Measurements from ENCODE around the gene PLXNA4. TPM values are rescaled to one million over a fixed set of nuclear protein-coding genes. Genes with fewer than 3 reads are reported as not detected.

PLXNA4 gene
- total RNA-seq, 1 donor from 2014 or later = 3.3 TPM

DNA sequence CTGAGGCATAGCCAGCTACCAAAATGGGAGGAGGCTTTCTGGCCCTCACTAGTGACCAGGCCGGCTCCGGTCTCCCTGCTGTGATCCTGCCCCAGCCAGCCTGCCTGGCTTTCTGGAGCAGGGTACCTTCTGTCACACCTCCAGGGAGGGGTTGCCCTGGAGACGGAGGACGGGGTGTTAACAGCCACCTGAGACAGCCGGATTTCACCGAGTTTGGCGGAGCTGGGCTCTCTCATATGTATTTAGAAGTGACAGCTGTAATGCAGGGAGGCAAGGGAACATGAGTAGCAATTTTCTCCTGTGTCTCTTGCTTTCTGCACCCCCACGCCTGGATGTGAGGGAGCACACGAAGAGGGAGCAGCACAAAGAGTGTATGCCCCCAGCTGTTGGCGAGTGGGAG lies 473.3 kb downstream of the PLXNA4 start:
- Mint-ChIP-seq H3K27ac (ENCODE audit: unreplicated experiment) (no peak overlapping the region), H3K27me3 (ENCODE audit: low read depth, unreplicated experiment) (peaks cover 40% of the 10 kb centered on the region), H3K36me3 (ENCODE audit: low read depth, unreplicated experiment) (peaks cover 2% of the 10 kb centered on the region), H3K9me3 (ENCODE audit: unreplicated experiment) (no peaks in the 10 kb centered on the region), H3K4me1 (ENCODE audit: low read depth, unreplicated experiment) (no peaks in the 10 kb centered on the region), H3K4me3 (ENCODE audit: unreplicated experiment) (no peak overlapping the region)
- TF ChIP-seq, protein P1, sequence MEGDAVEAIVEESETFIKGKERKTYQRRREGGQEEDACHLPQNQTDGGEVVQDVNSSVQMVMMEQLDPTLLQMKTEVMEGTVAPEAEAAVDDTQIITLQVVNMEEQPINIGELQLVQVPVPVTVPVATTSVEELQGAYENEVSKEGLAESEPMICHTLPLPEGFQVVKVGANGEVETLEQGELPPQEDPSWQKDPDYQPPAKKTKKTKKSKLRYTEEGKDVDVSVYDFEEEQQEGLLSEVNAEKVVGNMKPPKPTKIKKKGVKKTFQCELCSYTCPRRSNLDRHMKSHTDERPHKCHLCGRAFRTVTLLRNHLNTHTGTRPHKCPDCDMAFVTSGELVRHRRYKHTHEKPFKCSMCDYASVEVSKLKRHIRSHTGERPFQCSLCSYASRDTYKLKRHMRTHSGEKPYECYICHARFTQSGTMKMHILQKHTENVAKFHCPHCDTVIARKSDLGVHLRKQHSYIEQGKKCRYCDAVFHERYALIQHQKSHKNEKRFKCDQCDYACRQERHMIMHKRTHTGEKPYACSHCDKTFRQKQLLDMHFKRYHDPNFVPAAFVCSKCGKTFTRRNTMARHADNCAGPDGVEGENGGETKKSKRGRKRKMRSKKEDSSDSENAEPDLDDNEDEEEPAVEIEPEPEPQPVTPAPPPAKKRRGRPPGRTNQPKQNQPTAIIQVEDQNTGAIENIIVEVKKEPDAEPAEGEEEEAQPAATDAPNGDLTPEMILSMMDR (IDR thresholded peaks at IDR 0.05; ENCODE audit: insufficient read depth, low read depth, low read length) = no peak
- TF ChIP-seq EZH2 (IDR thresholded peaks at IDR 0.05; ENCODE audit: insufficient read depth, low read length) = no peak
- no peaks in the 10 kb centered on the region for H3K36me3 ChIP-seq (ENCODE audit: insufficient read depth, low read length)
- H3K4me3 ChIP-seq (ENCODE audit: insufficient read depth, low read depth, low read length) = no peak overlapping the region
- H3K27ac ChIP-seq (ENCODE audit: low read depth, low read length) = no peak overlapping the region
- no peak overlapping the region for H3K9ac ChIP-seq (ENCODE audit: low read length)
- peaks cover 7% of the 10 kb centered on the region for H3K27me3 ChIP-seq (ENCODE audit: insufficient read depth, low read length)
- no peak overlapping the region for H3K4me2 ChIP-seq (ENCODE audit: low read length)
- H3K9me3 ChIP-seq (ENCODE audit: insufficient read depth, low read depth, low read length) = no peaks in the 10 kb centered on the region
- DNase-seq (ENCODE audit: low read depth) (no peak), FAIRE-seq (no peak)
- no peaks in the 10 kb centered on the region for H3K4me1 ChIP-seq (ENCODE audit: insufficient read depth, low read length)
- no peaks in the 10 kb centered on the region for H3K79me2 ChIP-seq (ENCODE audit: insufficient read depth, low read length)
- H4K20me1 ChIP-seq (ENCODE audit: insufficient read depth, low read length) = no peaks in the 10 kb centered on the region
- no peak overlapping the region for H2AFZ ChIP-seq (ENCODE audit: low read depth, low read length)

DNA sequence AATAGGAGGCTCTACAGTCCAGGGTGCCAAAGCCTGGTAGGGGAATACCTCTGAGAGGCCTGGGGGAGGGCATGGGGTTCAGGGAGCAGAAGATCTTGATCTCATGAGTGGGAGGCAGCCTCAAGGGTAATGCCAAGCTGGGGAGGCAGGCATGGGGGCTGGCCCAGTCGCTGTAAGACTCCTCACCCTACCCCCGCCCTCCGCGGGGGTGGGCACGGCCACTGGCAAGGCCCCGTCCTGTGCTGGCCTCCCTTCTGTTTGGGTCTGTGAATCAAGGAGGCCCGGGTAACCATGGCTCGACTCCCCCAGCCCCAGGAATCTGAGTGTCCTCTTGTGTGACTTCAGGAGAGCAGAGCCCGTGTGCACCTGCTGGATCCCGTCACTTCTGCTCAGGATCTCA lies 473.9 kb downstream of the PLXNA4 start:
- no peaks in the 10 kb centered on the region for H3K79me2 ChIP-seq (ENCODE audit: insufficient read depth, low read length)
- Mint-ChIP-seq H3K4me3 (ENCODE audit: unreplicated experiment) (no peak overlapping the region), H3K36me3 (ENCODE audit: low read depth, unreplicated experiment) (peaks cover 2% of the 10 kb centered on the region), H3K27ac (ENCODE audit: unreplicated experiment) (no peak overlapping the region), H3K27me3 (ENCODE audit: low read depth, unreplicated experiment) (peaks cover 43% of the 10 kb centered on the region), H3K4me1 (ENCODE audit: low read depth, unreplicated experiment) (no peaks in the 10 kb centered on the region), H3K9me3 (ENCODE audit: unreplicated experiment) (no peaks in the 10 kb centered on the region)
- no peaks in the 10 kb centered on the region for H3K9me3 ChIP-seq (ENCODE audit: insufficient read depth, low read depth, low read length)
- H3K36me3 ChIP-seq (ENCODE audit: insufficient read depth, low read length) = no peaks in the 10 kb centered on the region
- H2AFZ ChIP-seq (ENCODE audit: low read depth, low read length) = no peak overlapping the region
- TF ChIP-seq, protein P1 (IDR thresholded peaks at IDR 0.05; ENCODE audit: insufficient read depth, low read depth, low read length) = no peak
- no peak for TF ChIP-seq EZH2 (IDR thresholded peaks at IDR 0.05; ENCODE audit: insufficient read depth, low read length)
- DNase-seq (ENCODE audit: low read depth) = no peak
- FAIRE-seq = no peak
- no peaks in the 10 kb centered on the region for H4K20me1 ChIP-seq (ENCODE audit: insufficient read depth, low read length)
- no peaks in the 10 kb centered on the region for H3K4me1 ChIP-seq (ENCODE audit: insufficient read depth, low read length)
- no peak overlapping the region for H3K9ac ChIP-seq (ENCODE audit: low read length)
- H3K4me3 ChIP-seq (ENCODE audit: insufficient read depth, low read depth, low read length) = no peak overlapping the region
- H3K27ac ChIP-seq (ENCODE audit: low read depth, low read length) = no peak overlapping the region
- H3K27me3 ChIP-seq (ENCODE audit: insufficient read depth, low read length) = peaks cover 7% of the 10 kb centered on the region
- no peak overlapping the region for H3K4me2 ChIP-seq (ENCODE audit: low read length)

DNA sequence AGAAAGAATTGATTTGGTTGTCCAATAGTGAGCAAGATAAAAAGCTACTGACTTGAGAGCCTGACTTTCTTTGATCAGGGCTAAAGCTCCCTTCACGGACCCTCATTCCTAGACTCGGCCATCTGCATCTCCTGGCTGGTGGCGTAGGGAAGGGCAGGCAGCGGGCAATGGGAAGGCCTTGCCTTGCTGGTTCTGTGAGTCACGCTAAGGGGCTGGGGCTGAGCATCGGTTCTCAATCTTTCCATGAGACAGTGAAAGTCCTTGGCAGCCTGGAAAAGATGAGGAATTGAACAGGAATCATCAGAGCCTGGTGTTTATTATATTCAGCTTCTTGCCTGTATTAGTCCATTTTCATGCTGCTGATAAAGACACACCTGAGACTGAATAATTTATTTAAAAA lies 475.3 kb downstream of the PLXNA4 start:
- peaks cover 2% of the 10 kb centered on the region for H3K36me3 Mint-ChIP-seq (ENCODE audit: low read depth, unreplicated experiment)
- TF ChIP-seq, protein P1 (IDR thresholded peaks at IDR 0.05; ENCODE audit: insufficient read depth, low read depth, low read length) = no peak
- no peak for TF ChIP-seq EZH2 (IDR thresholded peaks at IDR 0.05; ENCODE audit: insufficient read depth, low read length)
- no peak for DNase-seq (ENCODE audit: low read depth)

More for the DNA sequence above, 475.3 kb downstream of the PLXNA4 start:
- no peak overlapping the region for H3K4me2 ChIP-seq (ENCODE audit: low read length)
- H3K79me2 ChIP-seq (ENCODE audit: insufficient read depth, low read length) = no peaks in the 10 kb centered on the region
- no peaks in the 10 kb centered on the region for H3K9me3 Mint-ChIP-seq (ENCODE audit: unreplicated experiment)
- H3K4me3 ChIP-seq (ENCODE audit: insufficient read depth, low read depth, low read length) = no peak overlapping the region
- no peak overlapping the region for H3K27ac Mint-ChIP-seq (ENCODE audit: unreplicated experiment)
- H3K27me3 ChIP-seq (ENCODE audit: insufficient read depth, low read length) = peaks cover 7% of the 10 kb centered on the region
- H3K9me3 ChIP-seq (ENCODE audit: insufficient read depth, low read depth, low read length) = no peaks in the 10 kb centered on the region
- no peaks in the 10 kb centered on the region for H3K4me1 Mint-ChIP-seq (ENCODE audit: low read depth, unreplicated experiment)
- FAIRE-seq = no peak
- H3K27me3 Mint-ChIP-seq (ENCODE audit: low read depth, unreplicated experiment) = peaks cover 44% of the 10 kb centered on the region
- no peak overlapping the region for H3K9ac ChIP-seq (ENCODE audit: low read length)
- H2AFZ ChIP-seq (ENCODE audit: low read depth, low read length) = no peak overlapping the region
- H4K20me1 ChIP-seq (ENCODE audit: insufficient read depth, low read length) = no peaks in the 10 kb centered on the region
- no peak overlapping the region for H3K27ac ChIP-seq (ENCODE audit: low read depth, low read length)
- no peaks in the 10 kb centered on the region for H3K36me3 ChIP-seq (ENCODE audit: insufficient read depth, low read length)
- H3K4me3 Mint-ChIP-seq (ENCODE audit: unreplicated experiment) = no peak overlapping the region
- no peaks in the 10 kb centered on the region for H3K4me1 ChIP-seq (ENCODE audit: insufficient read depth, low read length)

All from astrocyte (in vitro differentiated cells and primary cell).